ENCODE results near the gene NKRF.

Gene NKRF

DNA sequence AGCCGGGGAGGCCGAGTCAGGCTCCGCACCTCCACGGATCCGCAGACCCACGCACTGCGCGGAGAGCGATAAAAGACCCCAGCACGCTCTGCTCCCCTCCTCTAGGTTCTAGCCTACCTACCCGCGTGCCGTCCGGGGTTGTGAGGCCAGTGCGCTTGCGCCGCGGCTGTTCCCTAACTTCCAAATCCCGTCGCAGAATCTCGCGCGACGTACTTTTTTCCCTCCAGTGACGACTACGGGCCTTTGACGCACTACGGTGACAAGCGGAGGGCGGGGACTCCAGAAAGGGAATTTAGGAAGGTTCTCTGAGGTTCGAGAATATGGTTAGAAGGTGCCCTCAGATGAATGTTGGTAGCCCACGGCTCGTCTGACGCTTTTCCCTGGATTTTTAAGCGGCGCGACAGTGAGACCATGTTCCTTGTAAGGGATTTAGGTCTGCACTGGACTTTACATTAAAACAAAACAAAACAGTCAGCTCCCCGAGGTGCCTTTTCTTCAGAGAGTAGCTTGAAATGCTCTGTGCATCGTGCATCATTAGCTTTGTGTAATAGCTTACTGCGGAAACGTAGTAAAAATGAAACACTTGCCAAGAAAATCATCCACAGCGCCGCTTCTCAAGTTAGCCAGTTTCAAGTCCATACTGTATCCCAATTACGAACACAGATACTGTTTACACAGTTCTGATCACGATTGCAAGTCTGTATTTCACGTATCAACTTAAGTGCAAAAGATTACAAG, at the start of gene NKRF:
Gene NKRF, minus strand, starts transcription at position 145 of the 738 bp plus-strand sequence.
- peak; percentile 94 for DNase-seq (ENCODE audit: low read depth)
- TF ChIP-seq, protein P1, sequence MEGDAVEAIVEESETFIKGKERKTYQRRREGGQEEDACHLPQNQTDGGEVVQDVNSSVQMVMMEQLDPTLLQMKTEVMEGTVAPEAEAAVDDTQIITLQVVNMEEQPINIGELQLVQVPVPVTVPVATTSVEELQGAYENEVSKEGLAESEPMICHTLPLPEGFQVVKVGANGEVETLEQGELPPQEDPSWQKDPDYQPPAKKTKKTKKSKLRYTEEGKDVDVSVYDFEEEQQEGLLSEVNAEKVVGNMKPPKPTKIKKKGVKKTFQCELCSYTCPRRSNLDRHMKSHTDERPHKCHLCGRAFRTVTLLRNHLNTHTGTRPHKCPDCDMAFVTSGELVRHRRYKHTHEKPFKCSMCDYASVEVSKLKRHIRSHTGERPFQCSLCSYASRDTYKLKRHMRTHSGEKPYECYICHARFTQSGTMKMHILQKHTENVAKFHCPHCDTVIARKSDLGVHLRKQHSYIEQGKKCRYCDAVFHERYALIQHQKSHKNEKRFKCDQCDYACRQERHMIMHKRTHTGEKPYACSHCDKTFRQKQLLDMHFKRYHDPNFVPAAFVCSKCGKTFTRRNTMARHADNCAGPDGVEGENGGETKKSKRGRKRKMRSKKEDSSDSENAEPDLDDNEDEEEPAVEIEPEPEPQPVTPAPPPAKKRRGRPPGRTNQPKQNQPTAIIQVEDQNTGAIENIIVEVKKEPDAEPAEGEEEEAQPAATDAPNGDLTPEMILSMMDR (IDR thresholded peaks at IDR 0.05; ENCODE audit: low read length, missing control alignments), result no peak
- H3K4me3 ChIP-seq (replicated peaks; ENCODE audit: low read depth, low read length), result peak within 1 kb of the TSS; percentile 81

DNA sequence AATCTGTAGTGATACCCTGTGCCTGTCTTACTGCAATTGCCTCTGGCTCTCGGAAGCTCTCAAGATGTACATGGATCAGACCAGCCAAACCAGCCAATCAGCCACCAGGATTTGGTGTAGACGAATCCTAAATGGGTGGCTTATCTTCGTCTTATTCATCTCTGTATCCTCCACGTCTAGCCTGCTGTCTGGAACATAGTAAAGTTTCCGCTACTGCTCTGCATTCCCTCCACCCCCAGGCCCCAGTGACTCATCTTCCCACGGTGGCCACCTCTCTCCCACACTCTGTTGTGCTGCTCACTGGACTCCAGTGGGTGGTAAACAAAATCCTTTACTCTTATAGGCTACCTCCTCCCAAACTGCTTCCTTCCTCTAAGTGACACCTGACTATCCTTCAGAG, 48.9 kb upstream of the NKRF start:
- DNase-seq (ENCODE audit: low read depth), result peak; percentile 96
- TF ChIP-seq, protein P1 (IDR thresholded peaks at IDR 0.05; ENCODE audit: low read length, missing control alignments), result no peak
- H3K4me3 ChIP-seq (replicated peaks; ENCODE audit: low read depth, low read length), result no peak overlapping the region

DNA sequence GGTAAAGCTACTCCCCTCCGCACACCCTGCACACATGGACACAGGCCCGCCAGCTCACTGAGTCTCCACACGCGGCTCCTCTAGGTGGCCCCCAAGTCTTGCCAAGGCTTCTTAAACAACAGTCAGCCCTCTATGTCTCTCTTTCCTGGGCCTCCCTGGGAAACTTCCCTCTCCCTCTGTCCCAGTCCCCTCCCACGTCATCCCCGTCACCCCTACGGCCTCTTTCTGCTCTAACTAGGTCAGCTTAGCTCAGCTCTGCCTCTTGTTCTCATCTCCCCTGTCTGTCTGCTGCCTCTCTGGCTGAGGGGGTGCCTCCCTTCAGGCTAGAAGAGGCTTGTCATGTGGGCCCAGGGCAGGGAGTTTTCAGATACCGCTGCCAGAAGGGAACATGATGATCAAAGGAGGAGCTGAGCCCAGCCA, 47.9 kb upstream of the NKRF start:
- TF ChIP-seq, protein P1 (IDR thresholded peaks at IDR 0.05; ENCODE audit: low read length, missing control alignments), result peak; percentile 40
- DNase-seq (ENCODE audit: low read depth), result peak; percentile 92
- H3K4me3 ChIP-seq (replicated peaks; ENCODE audit: low read depth, low read length), result no peak overlapping the region

DNA sequence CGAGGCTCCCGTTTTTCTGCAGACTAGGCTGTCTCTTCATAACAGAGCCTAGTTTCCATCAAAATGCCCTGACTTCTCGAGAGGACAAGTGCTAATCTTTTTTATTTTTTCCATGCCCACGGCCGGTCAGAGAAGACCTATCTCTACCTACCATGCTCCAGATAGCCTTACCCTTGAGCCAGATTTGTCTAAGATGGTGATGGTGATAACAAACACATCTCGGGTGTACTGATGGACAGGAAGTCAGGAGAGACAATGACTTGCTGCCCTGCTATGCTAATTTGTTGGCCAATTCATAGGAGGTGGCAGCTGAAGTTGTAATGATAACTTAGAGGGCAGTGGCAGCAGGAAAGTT, 42.2 kb upstream of the NKRF start:
- TF ChIP-seq, protein P1 (IDR thresholded peaks at IDR 0.05; ENCODE audit: low read length, missing control alignments), result no peak
- no peak overlapping the region for H3K4me3 ChIP-seq (replicated peaks; ENCODE audit: low read depth, low read length)
- no peak for DNase-seq (ENCODE audit: low read depth)

DNA sequence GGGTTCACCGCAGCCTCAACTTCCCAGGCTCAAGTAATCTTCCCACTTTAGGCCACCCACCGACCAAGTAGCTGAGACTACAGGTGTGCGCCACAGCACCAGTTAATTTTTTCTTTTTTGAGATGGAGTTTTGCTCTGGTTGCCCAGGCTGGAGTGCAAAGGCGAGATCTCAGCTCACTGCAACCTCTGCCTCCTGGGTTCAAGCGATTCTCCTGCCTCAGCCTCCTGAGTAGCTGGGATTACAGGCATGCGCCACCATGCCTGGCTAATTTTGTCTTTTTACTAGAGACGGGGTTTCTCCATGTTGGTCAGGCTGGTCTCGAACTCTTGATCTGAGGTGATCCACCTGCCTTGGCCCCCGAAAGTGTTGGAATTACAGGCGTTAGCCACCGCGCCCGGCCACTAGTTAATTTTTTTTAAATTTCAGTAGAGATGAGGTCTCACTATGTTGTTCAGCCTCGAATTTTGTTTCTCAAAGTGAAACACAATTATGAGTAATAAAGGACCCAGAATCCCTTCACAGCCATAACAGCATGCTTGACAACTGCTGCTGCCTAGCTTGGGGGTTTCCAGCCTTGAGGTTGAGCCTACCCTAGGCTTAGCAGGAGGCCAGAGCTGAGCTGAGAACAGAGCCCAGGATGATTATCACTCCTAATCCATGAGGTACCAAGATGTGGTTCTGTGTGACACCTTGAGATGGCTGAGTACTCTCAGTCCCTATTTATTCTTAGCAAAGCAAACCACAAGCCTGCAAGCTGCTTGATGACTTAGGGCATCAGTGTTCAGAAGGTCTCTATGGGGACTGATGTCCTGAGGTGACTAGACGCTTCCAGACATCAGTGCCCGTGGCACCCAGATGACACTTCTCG, 41.6 kb upstream of the NKRF start:
- TF ChIP-seq, protein P1 (IDR thresholded peaks at IDR 0.05; ENCODE audit: low read length, missing control alignments), result no peak
- DNase-seq (ENCODE audit: low read depth), result no peak
- H3K4me3 ChIP-seq (replicated peaks; ENCODE audit: low read depth, low read length), result no peak overlapping the region

DNA sequence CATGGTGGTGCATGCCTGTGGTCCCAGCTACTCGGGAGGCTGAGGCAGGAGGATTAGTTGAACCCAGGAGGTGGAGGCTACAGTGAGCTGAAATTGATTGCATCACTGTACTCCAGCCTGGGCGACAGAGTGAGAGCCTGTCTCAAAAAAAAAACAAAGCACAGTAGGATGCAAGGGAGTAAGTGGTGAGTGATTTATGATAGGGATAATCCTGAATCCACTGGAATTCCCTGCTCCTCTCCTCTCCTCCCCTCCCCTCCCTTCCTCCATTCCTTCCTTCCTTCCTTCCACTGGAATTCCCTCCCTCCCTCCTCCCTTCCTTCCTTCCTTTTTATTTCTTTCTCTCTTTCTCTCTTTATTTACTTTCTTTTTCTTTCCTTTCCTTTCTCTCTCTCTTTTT, 40.9 kb upstream of the NKRF start:
- DNase-seq (ENCODE audit: low read depth), result no peak
- TF ChIP-seq, protein P1 (IDR thresholded peaks at IDR 0.05; ENCODE audit: low read length, missing control alignments), result no peak
- H3K4me3 ChIP-seq (replicated peaks; ENCODE audit: low read depth, low read length), result no peak overlapping the region
